HG02759 (cell line): ENCODE data around the gene PTPN2.
A peak's percentile ranks its signal among the peaks of the same experiment; 100 is the strongest.

Experiments
- ATAC-seq: cut with Tn5 transposase; IDR thresholded peaks from one replicate; pipeline ENCODE4 v1.9.1; 2021; ENCODE audit warnings: mild to moderate bottlenecking, moderate library complexity; ENCODE audit not compliant: unreplicated experiment

Gene PTPN2

GRCh38 chr18:12828116-12829051 is 55.7 kb downstream of the PTPN2 start:
- ATAC-seq: no peak

- ATAC-seq: no peak
Observed at GRCh38 chr18:12827588-12827987, 56.4 kb downstream of the PTPN2 start.

- no peak for ATAC-seq
Observed at GRCh38 chr18:12825230-12825629, 58.8 kb downstream of the PTPN2 start.

GRCh38 chr18:12823892-12824291 is 60.1 kb downstream of the PTPN2 start:
- no peak for ATAC-seq

GRCh38 chr18:12821408-12821807 is 62.6 kb downstream of the PTPN2 start:
- no peak for ATAC-seq

GRCh38 chr18:12820506-12820905 is 63.5 kb downstream of the PTPN2 start:
- no peak for ATAC-seq

GRCh38 chr18:12819841-12820240 is 64.2 kb downstream of the PTPN2 start:
- ATAC-seq: no peak

- ATAC-seq: peak; percentile 81
Observed at GRCh38 chr18:12819322-12819721, 64.7 kb downstream of the PTPN2 start.

GRCh38 chr18:12818243-12818642 is 65.8 kb downstream of the PTPN2 start:
- no peak for ATAC-seq

GRCh38 chr18:12816451-12816850 is 67.6 kb downstream of the PTPN2 start:
- ATAC-seq: no peak

GRCh38 chr18:12811191-12811950 is 72.7 kb downstream of the PTPN2 start:
- no peak for ATAC-seq

GRCh38 chr18:12803069-12803936 is 80.7 kb downstream of the PTPN2 start:
- ATAC-seq: no peak

GRCh38 chr18:12802538-12802937 is 81.5 kb downstream of the PTPN2 start:
- ATAC-seq: no peak

GRCh38 chr18:12796448-12796847 is 87.6 kb downstream of the PTPN2 start:
- ATAC-seq: no peak

GRCh38 chr18:12791610-12792009 is 92.4 kb downstream of the PTPN2 start:
- no peak for ATAC-seq

GRCh38 chr18:12786669-12787068 is 97.4 kb downstream of the PTPN2 start:
- ATAC-seq: no peak

- no peak for ATAC-seq
Observed at GRCh38 chr18:12783524-12783923, 100.5 kb downstream of the PTPN2 start.

GRCh38 chr18:12782521-12782920 is 101.5 kb downstream of the PTPN2 start:
- ATAC-seq: no peak

- no peak for ATAC-seq
Observed at GRCh38 chr18:12779456-12779855, 104.6 kb downstream of the PTPN2 start.

GRCh38 chr18:12779043-12779442 is 105.0 kb downstream of the PTPN2 start:
- no peak for ATAC-seq

GRCh38 chr18:12777500-12777944 is 106.5 kb downstream of the PTPN2 start:
- no peak for ATAC-seq
